Rectal smooth muscle tissue (tissue), 1 donor: ENCODE measurements around the gene SMYD2.

ENCODE experiments used
- H3K27ac ChIP-seq: one replicate; pipeline ENCODE4 v1.7.0; 2013; ENCODE audit warnings: low read depth, low read length, inconsistent platforms
- H3K27me3 ChIP-seq: one replicate; pipeline ENCODE4 v1.7.0; 2013; ENCODE audit warnings: low read length; ENCODE audit not compliant: control insufficient read depth, insufficient read depth
- H3K36me3 ChIP-seq: one replicate; pipeline ENCODE4 v1.7.0; 2013; ENCODE audit warnings: low read length; ENCODE audit not compliant: control insufficient read depth, insufficient read depth
- H3K4me1 ChIP-seq: one replicate; pipeline ENCODE4 v1.7.0; 2013; ENCODE audit warnings: low read length; ENCODE audit not compliant: control insufficient read depth, insufficient read depth
- H3K4me3 ChIP-seq: one replicate; pipeline ENCODE4 v1.7.0; 2013; ENCODE audit warnings: low read length
- H3K9ac ChIP-seq: one replicate; pipeline ENCODE4 v1.7.0; 2013; ENCODE audit warnings: low read length

Gene SMYD2

GRCh38 chr1:214349008-214349407 lies 68.0 kb downstream of the SMYD2 start:
- Histone ChIP-seq H3K27ac (no peak overlapping the region), H3K36me3 (peaks cover 3% of the 10 kb centered on the region), H3K27me3 (no peaks in the 10 kb centered on the region), H3K9ac (no peak overlapping the region), H3K4me3 (no peak overlapping the region), H3K4me1 (no peaks in the 10 kb centered on the region)

DNA sequence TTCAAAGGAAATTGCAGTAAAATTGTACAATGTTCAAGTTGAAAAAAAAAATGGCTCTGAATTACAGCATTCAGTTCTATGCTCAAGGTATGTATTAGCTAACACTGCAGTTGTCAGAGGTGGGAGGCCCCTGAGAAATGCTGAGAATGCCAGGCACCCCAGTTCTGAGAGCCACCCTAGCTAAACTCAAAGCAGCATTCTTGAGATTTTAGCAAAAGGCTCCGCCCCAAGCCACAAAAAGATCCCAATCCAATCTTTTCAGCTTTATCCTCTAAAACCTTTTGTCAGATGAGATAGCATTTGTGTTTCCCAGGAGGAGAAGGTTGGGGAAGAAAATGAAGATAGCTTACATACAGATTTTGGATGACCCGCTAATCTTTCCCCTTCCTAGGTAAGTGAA lies 68.8 kb downstream of the SMYD2 start:
- H3K27me3 ChIP-seq, result no peaks in the 10 kb centered on the region
- H3K4me3 ChIP-seq, result no peak overlapping the region
- peaks cover 1% of the 10 kb centered on the region for H3K4me1 ChIP-seq
- H3K27ac ChIP-seq, result no peak overlapping the region
- no peak overlapping the region for H3K9ac ChIP-seq
- peaks cover 3% of the 10 kb centered on the region for H3K36me3 ChIP-seq

- Histone ChIP-seq H3K27me3 (no peaks in the 10 kb centered on the region), H3K9ac (no peak overlapping the region), H3K36me3 (peaks cover 5% of the 10 kb centered on the region), H3K4me1 (peaks cover 2% of the 10 kb centered on the region), H3K27ac (no peak overlapping the region), H3K4me3 (no peak overlapping the region)
These were observed 70.8 kb downstream of the SMYD2 start for GRCh38 chr1:214351551-214352277.

DNA sequence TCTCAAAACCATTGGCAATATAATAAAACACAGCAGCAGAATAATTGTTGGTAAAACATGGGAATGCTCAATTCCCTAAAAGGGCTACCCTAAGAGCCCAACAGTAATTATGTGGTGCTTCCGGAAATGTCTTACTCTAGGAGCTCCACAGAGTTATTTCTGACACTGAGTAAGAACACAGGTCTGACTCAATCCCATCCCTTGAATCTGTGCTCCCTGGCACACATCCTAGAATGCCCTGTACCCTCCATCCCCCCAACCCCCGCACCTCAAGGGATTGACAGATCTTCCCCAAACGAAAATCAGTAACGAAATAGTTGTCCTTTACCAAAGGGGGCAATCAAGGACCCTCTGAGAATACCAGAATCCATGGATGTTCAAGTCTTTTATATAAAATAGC lies 71.9 kb downstream of the SMYD2 start:
- Histone ChIP-seq H3K27ac (no peak overlapping the region), H3K36me3 (peaks cover 2% of the 10 kb centered on the region), H3K4me1 (peaks cover 2% of the 10 kb centered on the region), H3K4me3 (no peak overlapping the region), H3K9ac (no peak overlapping the region), H3K27me3 (no peaks in the 10 kb centered on the region)

GRCh38 chr1:214354440-214355148 lies 73.6 kb downstream of the SMYD2 start:
- no peak overlapping the region for H3K9ac ChIP-seq
- peaks cover 2% of the 10 kb centered on the region for H3K4me1 ChIP-seq
- no peak overlapping the region for H3K4me3 ChIP-seq
- peaks cover 2% of the 10 kb centered on the region for H3K36me3 ChIP-seq
- no peak overlapping the region for H3K27ac ChIP-seq
- no peaks in the 10 kb centered on the region for H3K27me3 ChIP-seq

DNA sequence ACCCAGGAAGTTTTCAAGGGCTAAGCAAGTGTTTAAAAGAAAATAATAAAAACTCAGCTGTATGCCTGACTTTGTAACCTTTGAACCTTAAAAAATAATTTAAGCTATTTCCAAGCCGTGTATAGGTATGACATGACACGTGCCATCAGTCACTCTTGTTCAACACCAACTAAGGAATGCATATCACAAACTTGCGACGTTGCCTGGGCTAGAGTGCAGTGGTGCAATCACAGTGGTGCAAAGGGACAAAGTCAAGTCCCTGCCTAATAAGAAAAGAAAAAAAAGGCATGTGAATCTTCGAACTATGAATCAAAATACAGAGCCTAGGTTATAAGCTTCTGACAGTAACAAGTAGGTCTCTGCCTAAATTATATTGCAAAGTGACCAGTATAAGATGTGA lies 79.2 kb downstream of the SMYD2 start:
- Histone ChIP-seq H3K27ac (no peak overlapping the region), H3K27me3 (no peaks in the 10 kb centered on the region), H3K4me1 (no peaks in the 10 kb centered on the region), H3K9ac (no peak overlapping the region), H3K4me3 (no peak overlapping the region), H3K36me3 (peaks cover 6% of the 10 kb centered on the region)

DNA sequence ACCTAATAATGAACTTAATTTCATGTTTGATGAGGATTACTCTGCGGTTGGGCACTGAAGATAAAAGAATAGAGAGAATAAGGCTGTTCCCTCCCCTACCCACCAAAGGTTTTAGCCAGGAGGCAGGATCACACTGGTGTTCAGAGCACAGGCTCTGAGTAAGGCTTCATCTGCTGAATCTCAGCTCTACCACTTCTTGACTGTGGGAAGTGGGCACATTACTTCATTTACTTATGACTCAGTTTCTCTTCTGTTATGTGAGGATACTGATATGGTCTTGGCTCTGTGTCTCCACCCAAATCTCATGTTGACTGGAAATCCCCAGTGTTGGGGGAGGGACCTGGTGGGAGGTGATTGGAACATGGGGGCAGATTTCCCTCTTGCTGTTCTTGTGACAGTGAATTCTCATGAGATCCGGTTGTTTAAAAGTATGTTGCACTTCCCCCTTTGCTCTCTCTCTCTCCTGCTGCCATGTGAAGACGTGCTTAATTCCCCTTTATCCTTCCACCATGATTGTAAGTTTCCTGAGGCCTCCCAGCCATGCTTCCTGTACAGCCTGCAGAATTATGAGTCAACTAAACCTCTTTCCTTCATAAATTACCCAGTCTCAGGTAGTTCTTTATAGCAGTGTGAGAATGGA lies 79.7 kb downstream of the SMYD2 start:
- Histone ChIP-seq H3K27me3 (no peaks in the 10 kb centered on the region), H3K9ac (no peak overlapping the region), H3K27ac (no peak overlapping the region), H3K36me3 (peaks cover 6% of the 10 kb centered on the region), H3K4me3 (no peak overlapping the region), H3K4me1 (no peaks in the 10 kb centered on the region)

GRCh38 chr1:214361636-214362035 lies 80.7 kb downstream of the SMYD2 start:
- peaks cover 3% of the 10 kb centered on the region for H3K36me3 ChIP-seq

GRCh38 chr1:214362188-214362882 lies 81.4 kb downstream of the SMYD2 start:
- Histone ChIP-seq H3K27ac (no peak overlapping the region), H3K36me3 (peaks cover 3% of the 10 kb centered on the region), H3K9ac (no peak overlapping the region), H3K27me3 (no peaks in the 10 kb centered on the region), H3K4me3 (no peak overlapping the region), H3K4me1 (no peaks in the 10 kb centered on the region)

More at GRCh38 chr1:214361636-214362035, 80.7 kb downstream of the SMYD2 start:
- H3K27ac ChIP-seq, result no peak overlapping the region
- H3K4me3 ChIP-seq, result no peak overlapping the region
- H3K9ac ChIP-seq, result no peak overlapping the region
- H3K4me1 ChIP-seq, result no peaks in the 10 kb centered on the region
- no peaks in the 10 kb centered on the region for H3K27me3 ChIP-seq

GRCh38 chr1:214363386-214363785 lies 82.4 kb downstream of the SMYD2 start:
- H3K27ac ChIP-seq, result no peak overlapping the region
- no peaks in the 10 kb centered on the region for H3K27me3 ChIP-seq
- peaks cover 3% of the 10 kb centered on the region for H3K36me3 ChIP-seq
- no peaks in the 10 kb centered on the region for H3K4me1 ChIP-seq
- H3K9ac ChIP-seq, result no peak overlapping the region
- no peak overlapping the region for H3K4me3 ChIP-seq

DNA sequence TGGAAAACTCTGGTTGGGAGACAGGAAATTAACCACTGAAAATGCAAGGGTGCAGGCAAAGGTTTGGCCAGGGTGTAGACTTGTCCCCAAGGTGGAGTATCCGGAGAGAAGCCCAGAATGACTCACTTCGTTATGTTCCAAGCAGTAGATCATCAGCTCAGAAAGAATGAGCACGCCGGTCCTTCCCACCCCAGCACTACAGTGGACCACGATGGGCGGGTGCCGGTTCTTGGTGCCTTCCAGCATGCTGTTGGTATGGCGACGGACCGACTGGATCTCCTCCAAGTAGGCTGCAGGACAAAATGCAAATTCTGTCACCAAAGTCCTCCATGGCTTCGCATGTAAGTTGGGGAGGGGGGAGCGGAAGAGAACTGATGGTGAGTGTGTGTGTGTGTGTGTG lies 83.4 kb downstream of the SMYD2 start:
- no peak overlapping the region for H3K9ac ChIP-seq
- H3K4me1 ChIP-seq, result no peaks in the 10 kb centered on the region
- no peak overlapping the region for H3K27ac ChIP-seq
- H3K27me3 ChIP-seq, result no peaks in the 10 kb centered on the region
- no peak overlapping the region for H3K4me3 ChIP-seq
- peaks cover 3% of the 10 kb centered on the region for H3K36me3 ChIP-seq

- H3K4me3 ChIP-seq, result no peak overlapping the region
- no peaks in the 10 kb centered on the region for H3K27me3 ChIP-seq
- H3K9ac ChIP-seq, result no peak overlapping the region
- no peaks in the 10 kb centered on the region for H3K4me1 ChIP-seq
- peaks cover 3% of the 10 kb centered on the region for H3K36me3 ChIP-seq
- H3K27ac ChIP-seq, result no peak overlapping the region
These were observed 83.9 kb downstream of the SMYD2 start for GRCh38 chr1:214364786-214365295.
